ENCODE measurements around the gene HS2ST1.

DNA sequence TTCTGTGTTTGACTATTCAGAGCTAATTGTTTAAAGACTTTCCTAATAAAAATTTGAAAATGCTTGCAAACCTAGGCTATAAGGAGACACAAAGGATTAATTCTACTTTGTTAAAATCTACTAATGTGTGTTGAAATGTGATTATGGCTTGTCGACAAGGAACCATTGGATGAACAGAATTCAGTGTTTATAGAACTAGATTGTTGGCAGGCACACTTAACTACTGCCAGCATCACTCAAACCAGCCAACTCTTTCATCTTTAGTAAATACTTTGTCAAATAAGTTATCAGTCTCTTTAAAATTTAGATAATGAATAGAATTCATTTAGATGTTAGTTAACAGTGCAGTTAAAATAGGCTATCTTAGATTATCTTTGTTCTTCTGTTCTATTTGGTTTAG, 27.6 kb downstream of the HS2ST1 start:
- TF ChIP-seq, protein P1, sequence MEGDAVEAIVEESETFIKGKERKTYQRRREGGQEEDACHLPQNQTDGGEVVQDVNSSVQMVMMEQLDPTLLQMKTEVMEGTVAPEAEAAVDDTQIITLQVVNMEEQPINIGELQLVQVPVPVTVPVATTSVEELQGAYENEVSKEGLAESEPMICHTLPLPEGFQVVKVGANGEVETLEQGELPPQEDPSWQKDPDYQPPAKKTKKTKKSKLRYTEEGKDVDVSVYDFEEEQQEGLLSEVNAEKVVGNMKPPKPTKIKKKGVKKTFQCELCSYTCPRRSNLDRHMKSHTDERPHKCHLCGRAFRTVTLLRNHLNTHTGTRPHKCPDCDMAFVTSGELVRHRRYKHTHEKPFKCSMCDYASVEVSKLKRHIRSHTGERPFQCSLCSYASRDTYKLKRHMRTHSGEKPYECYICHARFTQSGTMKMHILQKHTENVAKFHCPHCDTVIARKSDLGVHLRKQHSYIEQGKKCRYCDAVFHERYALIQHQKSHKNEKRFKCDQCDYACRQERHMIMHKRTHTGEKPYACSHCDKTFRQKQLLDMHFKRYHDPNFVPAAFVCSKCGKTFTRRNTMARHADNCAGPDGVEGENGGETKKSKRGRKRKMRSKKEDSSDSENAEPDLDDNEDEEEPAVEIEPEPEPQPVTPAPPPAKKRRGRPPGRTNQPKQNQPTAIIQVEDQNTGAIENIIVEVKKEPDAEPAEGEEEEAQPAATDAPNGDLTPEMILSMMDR (IDR thresholded peaks at IDR 0.05 in 2 of 3, conservative IDR thresholded peaks at IDR 0.05 in 1 of 3; ENCODE audit: borderline replicate concordance in 1 of 3, insufficient read depth in 1 of 3, low read depth in 2 of 3, low read length in 2 of 3), result no peak
- TF ChIP-seq, protein P2, sequence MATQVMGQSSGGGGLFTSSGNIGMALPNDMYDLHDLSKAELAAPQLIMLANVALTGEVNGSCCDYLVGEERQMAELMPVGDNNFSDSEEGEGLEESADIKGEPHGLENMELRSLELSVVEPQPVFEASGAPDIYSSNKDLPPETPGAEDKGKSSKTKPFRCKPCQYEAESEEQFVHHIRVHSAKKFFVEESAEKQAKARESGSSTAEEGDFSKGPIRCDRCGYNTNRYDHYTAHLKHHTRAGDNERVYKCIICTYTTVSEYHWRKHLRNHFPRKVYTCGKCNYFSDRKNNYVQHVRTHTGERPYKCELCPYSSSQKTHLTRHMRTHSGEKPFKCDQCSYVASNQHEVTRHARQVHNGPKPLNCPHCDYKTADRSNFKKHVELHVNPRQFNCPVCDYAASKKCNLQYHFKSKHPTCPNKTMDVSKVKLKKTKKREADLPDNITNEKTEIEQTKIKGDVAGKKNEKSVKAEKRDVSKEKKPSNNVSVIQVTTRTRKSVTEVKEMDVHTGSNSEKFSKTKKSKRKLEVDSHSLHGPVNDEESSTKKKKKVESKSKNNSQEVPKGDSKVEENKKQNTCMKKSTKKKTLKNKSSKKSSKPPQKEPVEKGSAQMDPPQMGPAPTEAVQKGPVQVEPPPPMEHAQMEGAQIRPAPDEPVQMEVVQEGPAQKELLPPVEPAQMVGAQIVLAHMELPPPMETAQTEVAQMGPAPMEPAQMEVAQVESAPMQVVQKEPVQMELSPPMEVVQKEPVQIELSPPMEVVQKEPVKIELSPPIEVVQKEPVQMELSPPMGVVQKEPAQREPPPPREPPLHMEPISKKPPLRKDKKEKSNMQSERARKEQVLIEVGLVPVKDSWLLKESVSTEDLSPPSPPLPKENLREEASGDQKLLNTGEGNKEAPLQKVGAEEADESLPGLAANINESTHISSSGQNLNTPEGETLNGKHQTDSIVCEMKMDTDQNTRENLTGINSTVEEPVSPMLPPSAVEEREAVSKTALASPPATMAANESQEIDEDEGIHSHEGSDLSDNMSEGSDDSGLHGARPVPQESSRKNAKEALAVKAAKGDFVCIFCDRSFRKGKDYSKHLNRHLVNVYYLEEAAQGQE (IDR thresholded peaks at IDR 0.05; ENCODE audit: low read depth), result no peak
- TF ChIP-seq RAD21 (IDR thresholded peaks at IDR 0.05; ENCODE audit: low read depth) (no peak), POLR2A (IDR thresholded peaks at IDR 0.05; ENCODE audit: borderline replicate concordance, extremely low read depth, insufficient read depth, insufficient read length) (no peak), EGR1 (IDR thresholded peaks at IDR 0.05; ENCODE audit: low read depth) (no peak), JUND (IDR thresholded peaks at IDR 0.05) (no peak), YY1 (IDR thresholded peaks at IDR 0.05; ENCODE audit: extremely low read depth, insufficient replicate concordance, low read depth, low read length) (no peak), SIN3A (IDR thresholded peaks at IDR 0.05; ENCODE audit: low read depth) (no peak), EZH2 (IDR thresholded peaks at IDR 0.05) (no peak), SP1 (IDR thresholded peaks at IDR 0.05; ENCODE audit: low read depth) (no peak), EZH2phosphoT487 (IDR thresholded peaks at IDR 0.05; ENCODE audit: borderline replicate concordance) (no peak), ZFX (IDR thresholded peaks at IDR 0.05) (no peak), POLR2AphosphoS5 (IDR thresholded peaks at IDR 0.05; ENCODE audit: low read depth, low read length) (no peak)
- TF ChIP-seq, protein P3, sequence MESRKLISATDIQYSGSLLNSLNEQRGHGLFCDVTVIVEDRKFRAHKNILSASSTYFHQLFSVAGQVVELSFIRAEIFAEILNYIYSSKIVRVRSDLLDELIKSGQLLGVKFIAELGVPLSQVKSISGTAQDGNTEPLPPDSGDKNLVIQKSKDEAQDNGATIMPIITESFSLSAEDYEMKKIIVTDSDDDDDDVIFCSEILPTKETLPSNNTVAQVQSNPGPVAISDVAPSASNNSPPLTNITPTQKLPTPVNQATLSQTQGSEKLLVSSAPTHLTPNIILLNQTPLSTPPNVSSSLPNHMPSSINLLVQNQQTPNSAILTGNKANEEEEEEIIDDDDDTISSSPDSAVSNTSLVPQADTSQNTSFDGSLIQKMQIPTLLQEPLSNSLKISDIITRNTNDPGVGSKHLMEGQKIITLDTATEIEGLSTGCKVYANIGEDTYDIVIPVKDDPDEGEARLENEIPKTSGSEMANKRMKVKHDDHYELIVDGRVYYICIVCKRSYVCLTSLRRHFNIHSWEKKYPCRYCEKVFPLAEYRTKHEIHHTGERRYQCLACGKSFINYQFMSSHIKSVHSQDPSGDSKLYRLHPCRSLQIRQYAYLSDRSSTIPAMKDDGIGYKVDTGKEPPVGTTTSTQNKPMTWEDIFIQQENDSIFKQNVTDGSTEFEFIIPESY (IDR thresholded peaks at IDR 0.05; ENCODE audit: extremely low read depth, insufficient replicate concordance, low read length), result no peak

Measured in HCT116 (cell line).